ENCODE measurements around the gene LINC01488. TPM values are rescaled to one million over a fixed set of nuclear protein-coding genes. Genes with fewer than 3 reads are reported as not detected.

The LINC01488 gene
- total and polyA plus RNA-seq, 7 donors = 0.36 TPM; not detected in 6

GRCh38 chr11:69513663-69514224, 32.3 kb downstream of the LINC01488 start:
- no peaks in the 10 kb centered on the region for H3K4me1 ChIP-seq
- no peaks in the 10 kb centered on the region for H3K9me3 ChIP-seq
- intact Hi-C loops (cut with DNase I) = no loop called here
- no peak overlapping the region for H3K27ac ChIP-seq
- DNase-seq = peak; percentile 39
- H3K27me3 ChIP-seq = no peaks in the 10 kb centered on the region
- H3K4me3 ChIP-seq = no peak overlapping the region
- no peaks in the 10 kb centered on the region for H3K36me3 ChIP-seq
- WGBS, 2 donors = 84 to 94% methylated on average over 12 of the region's 12 CpGs
- TF ChIP-seq POLR2AphosphoS5 (IDR thresholded peaks at IDR 0.05) (no peak), CTCF (IDR thresholded peaks at IDR 0.05) (no peak), EP300 (IDR thresholded peaks at IDR 0.05) (no peak), POLR2A (IDR thresholded peaks at IDR 0.05) (no peak)

GRCh38 chr11:69514771-69515170, 33.3 kb downstream of the LINC01488 start:
- peak; percentile 25 for DNase-seq
- WGBS, 2 donors = 96% methylated on average over 5 of the region's 5 CpGs

GRCh38 chr11:69515271-69516245, 34.1 kb downstream of the LINC01488 start:
- intact Hi-C loops (cut with DNase I) = no loop called here
- DNase-seq = peak; percentile 46
- H3K27me3 ChIP-seq = no peaks in the 10 kb centered on the region
- no peak overlapping the region for H3K27ac ChIP-seq
- H3K9me3 ChIP-seq = no peaks in the 10 kb centered on the region
- no peaks in the 10 kb centered on the region for H3K4me1 ChIP-seq
- no peaks in the 10 kb centered on the region for H3K36me3 ChIP-seq
- no peak for TF ChIP-seq CTCF (IDR thresholded peaks at IDR 0.05)
- no peak for TF ChIP-seq POLR2AphosphoS5 (IDR thresholded peaks at IDR 0.05)
- TF ChIP-seq POLR2A (IDR thresholded peaks at IDR 0.05) = no peak
- no peak for TF ChIP-seq EP300 (IDR thresholded peaks at IDR 0.05)
- H3K4me3 ChIP-seq = no peak overlapping the region
- 78 to 90% methylated on average over 12 of the region's 12 CpGs for WGBS, 2 donors

More at GRCh38 chr11:69514771-69515170, 33.3 kb downstream of the LINC01488 start:
- no peaks in the 10 kb centered on the region for H3K9me3 ChIP-seq
- no peaks in the 10 kb centered on the region for H3K4me1 ChIP-seq
- intact Hi-C loops (cut with DNase I) = no loop called here
- H3K27ac ChIP-seq = no peak overlapping the region
- no peaks in the 10 kb centered on the region for H3K36me3 ChIP-seq
- no peaks in the 10 kb centered on the region for H3K27me3 ChIP-seq
- TF ChIP-seq POLR2AphosphoS5 (IDR thresholded peaks at IDR 0.05) = no peak
- no peak for TF ChIP-seq EP300 (IDR thresholded peaks at IDR 0.05)
- no peak for TF ChIP-seq POLR2A (IDR thresholded peaks at IDR 0.05)
- TF ChIP-seq CTCF (IDR thresholded peaks at IDR 0.05) = no peak
- no peak overlapping the region for H3K4me3 ChIP-seq

- intact Hi-C loops (cut with DNase I) = no loop called here
- Histone ChIP-seq H3K27me3 (no peaks in the 10 kb centered on the region), H3K27ac (no peak overlapping the region), H3K4me3 (no peak overlapping the region), H3K9me3 (no peaks in the 10 kb centered on the region), H3K36me3 (no peaks in the 10 kb centered on the region), H3K4me1 (no peaks in the 10 kb centered on the region)
- DNase-seq = peak; percentile 34
- WGBS, 2 donors = 82 to 96% methylated on average over 3 of the region's 3 CpGs
- no peak for TF ChIP-seq CTCF (IDR thresholded peaks at IDR 0.05)
- no peak for TF ChIP-seq POLR2A (IDR thresholded peaks at IDR 0.05)
- TF ChIP-seq POLR2AphosphoS5 (IDR thresholded peaks at IDR 0.05) = no peak
- TF ChIP-seq EP300 (IDR thresholded peaks at IDR 0.05) = no peak
These were observed 35.1 kb downstream of the LINC01488 start for GRCh38 chr11:69516526-69516925.

Data from sigmoid colon (tissue), 7 donors.